ENCODE results near the gene USP8. TPM values are rescaled to one million over a fixed set of nuclear protein-coding genes. Genes with fewer than 3 reads are reported as not detected.
"Not testable (repeated sequence)": the region's sequence is repeated elsewhere in the genome, so short reads cannot be mapped to it uniquely, and the experiment has no call there.

Gene USP8
- total and polyA plus RNA-seq, 5 donors = 23.9 to 49.0 (median 43.4) TPM

DNA sequence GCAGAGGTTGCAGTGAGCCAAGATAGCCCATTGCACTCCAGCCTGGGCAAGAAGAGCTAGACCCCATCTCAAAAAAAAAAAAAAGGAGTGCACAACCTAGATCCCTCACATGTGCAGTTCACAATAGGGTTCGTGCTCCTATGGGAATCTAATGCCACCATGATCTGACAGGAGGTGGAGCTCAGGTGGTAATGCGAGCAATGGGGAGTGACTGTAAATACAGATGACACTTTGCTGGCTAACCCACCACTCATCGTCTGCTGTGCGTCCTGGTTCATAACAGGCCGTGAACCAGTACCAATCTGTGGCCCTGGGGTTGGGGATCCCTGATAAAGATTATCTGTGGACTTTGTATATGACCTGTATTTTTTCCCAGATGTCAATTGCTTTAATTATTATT lies 16.7 kb downstream of the USP8 start:
- 96% methylated on average over 5 of the region's 5 CpGs for WGBS
- ATAC-seq (no peak), DNase-seq (no peak)
- H3K27ac ChIP-seq (ENCODE audit: low read length) = no peak overlapping the region
- intact Hi-C loops (cut with DNase I) = no loop called here
- no peaks in the 10 kb centered on the region for H3K4me1 ChIP-seq (ENCODE audit: control insufficient read depth, insufficient read depth, low read length)
- H3K9me3 ChIP-seq (ENCODE audit: control insufficient read depth, low read length) = no peaks in the 10 kb centered on the region
- H3K4me3 ChIP-seq (ENCODE audit: low read length) = no peak overlapping the region
- H3K27me3 ChIP-seq (ENCODE audit: control insufficient read depth, insufficient read depth) = no peaks in the 10 kb centered on the region

DNA sequence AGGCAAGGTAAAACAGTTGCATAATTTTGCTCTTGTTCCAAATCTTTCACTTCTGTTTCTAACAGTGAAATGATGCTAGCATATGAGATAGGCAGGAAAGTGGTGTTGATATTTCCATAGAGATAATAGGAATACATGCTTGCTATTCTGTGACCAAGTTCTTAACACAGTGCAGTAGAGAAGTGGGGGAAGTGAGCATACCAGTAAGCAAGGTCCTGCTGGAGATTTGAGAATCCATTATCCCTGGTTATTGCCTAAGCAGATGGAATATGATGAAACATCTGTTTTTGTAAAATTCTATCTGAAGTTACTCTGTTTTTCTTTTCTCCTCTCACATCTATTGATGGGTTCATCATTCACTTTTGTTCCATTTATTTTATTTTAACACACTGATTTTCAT lies 28.7 kb downstream of the USP8 start:
- H3K27ac ChIP-seq (ENCODE audit: low read length) = no peak overlapping the region
- no peak overlapping the region for H3K4me3 ChIP-seq (ENCODE audit: low read length)
- intact Hi-C loops (cut with DNase I) = no loop called here
- no peaks in the 10 kb centered on the region for H3K27me3 ChIP-seq (ENCODE audit: control insufficient read depth, insufficient read depth)
- no peaks in the 10 kb centered on the region for H3K9me3 ChIP-seq (ENCODE audit: control insufficient read depth, low read length)
- ATAC-seq (peak; percentile 67 to 75), DNase-seq (no peak)
- no peaks in the 10 kb centered on the region for H3K4me1 ChIP-seq (ENCODE audit: control insufficient read depth, insufficient read depth, low read length)

DNA sequence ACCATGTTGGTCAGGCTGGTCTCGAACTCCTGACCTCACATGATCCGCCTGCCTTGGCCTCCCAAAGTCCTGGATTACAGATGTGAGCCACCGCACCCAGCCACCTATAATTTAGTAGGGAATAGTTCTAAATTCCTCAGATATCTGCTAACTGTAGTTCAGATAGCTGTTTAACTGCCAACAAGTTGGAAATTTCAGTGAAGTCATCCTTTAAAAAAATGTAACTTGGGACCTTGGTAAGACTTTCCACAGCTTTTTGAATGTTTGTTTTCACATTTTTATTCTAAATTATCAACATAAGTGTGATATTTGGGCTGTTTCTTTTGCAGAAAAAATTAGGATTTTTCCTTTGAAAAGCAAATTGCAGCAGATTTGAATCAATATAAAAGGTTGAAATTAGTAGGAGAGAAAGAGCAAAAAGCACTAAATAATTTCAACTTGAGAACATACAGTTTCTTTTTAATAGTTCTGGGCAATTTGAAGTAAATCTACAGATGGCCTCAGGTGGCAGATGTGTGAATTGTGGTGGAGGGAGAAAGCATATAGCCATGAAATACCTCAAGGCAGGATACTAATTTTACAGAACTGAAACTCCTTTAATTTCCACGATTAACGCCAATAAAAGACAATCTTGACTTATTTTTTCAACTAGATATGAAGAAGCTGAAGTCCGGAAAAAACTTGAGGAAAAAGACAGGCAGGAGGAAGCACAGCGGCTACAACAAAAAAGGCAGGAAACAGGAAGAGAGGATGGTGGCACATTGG lies 34.3 kb downstream of the USP8 start:
- no peaks in the 10 kb centered on the region for H3K9me3 ChIP-seq (ENCODE audit: control insufficient read depth, low read length)
- H3K4me3 ChIP-seq (ENCODE audit: low read length) = no peak overlapping the region
- DNase-seq = no peak
- H3K4me1 ChIP-seq (ENCODE audit: control insufficient read depth, insufficient read depth, low read length) = no peaks in the 10 kb centered on the region
- WGBS = 65% methylated on average over 7 of the region's 7 CpGs
- H3K27ac ChIP-seq (ENCODE audit: low read length) = no peak overlapping the region
- H3K27me3 ChIP-seq (ENCODE audit: control insufficient read depth, insufficient read depth) = no peaks in the 10 kb centered on the region
- no peak for ATAC-seq
- intact Hi-C loops (cut with DNase I) = no loop called here

DNA sequence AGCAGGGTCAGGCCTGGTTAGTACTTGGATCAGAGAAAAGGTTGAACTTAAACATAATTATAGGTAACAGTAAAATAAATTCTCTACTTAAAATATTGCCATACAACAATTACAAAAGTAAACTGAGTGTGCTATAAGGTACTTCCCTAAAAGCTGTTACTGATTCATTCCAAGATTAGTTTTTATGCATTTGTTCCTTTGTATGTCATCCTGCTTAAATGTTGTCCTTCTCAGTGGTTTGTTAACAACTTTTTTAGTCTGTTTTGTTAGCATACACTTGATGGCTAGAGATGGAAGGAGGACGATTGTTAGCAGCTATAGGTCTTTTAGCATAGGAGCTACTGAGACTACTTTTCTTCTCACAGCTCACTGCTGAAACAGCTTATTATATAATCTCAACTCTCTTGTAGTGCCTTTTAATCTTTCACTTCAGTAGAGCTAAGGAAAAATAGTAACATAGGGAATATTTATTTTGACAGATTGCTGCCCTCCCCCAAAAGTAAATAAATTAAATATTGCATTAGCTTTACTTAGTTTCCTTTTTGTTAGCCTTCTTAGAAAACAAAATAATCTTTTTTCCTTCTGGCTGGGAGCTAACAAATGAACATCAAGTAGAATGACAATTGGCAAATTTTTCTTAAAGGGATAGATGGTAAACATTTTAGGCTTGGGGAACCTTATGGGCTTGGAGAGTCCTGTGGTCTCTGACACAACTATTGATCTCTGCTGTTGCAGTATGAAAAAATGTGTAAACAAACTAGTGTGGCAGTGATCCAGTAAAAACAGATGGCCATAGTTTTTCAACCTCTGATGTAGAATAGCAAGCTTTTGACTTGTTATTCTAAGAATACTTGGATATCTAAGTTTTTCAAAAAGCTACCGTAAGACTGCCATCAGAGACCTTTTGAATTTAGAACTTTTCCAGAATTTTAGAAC lies 39.5 kb downstream of the USP8 start:
- H3K4me3 ChIP-seq (ENCODE audit: low read length) = no peak overlapping the region
- H3K9me3 ChIP-seq (ENCODE audit: control insufficient read depth, low read length) = no peaks in the 10 kb centered on the region
- no peak for ATAC-seq
- H3K27ac ChIP-seq (ENCODE audit: low read length) = no peak overlapping the region
- no peaks in the 10 kb centered on the region for H3K4me1 ChIP-seq (ENCODE audit: control insufficient read depth, insufficient read depth, low read length)
- H3K27me3 ChIP-seq (ENCODE audit: control insufficient read depth, insufficient read depth) = no peaks in the 10 kb centered on the region
- WGBS = 52% methylated on average over 2 of the region's 2 CpGs
- no peak for DNase-seq
- intact Hi-C loops (cut with DNase I) = no loop called here

DNA sequence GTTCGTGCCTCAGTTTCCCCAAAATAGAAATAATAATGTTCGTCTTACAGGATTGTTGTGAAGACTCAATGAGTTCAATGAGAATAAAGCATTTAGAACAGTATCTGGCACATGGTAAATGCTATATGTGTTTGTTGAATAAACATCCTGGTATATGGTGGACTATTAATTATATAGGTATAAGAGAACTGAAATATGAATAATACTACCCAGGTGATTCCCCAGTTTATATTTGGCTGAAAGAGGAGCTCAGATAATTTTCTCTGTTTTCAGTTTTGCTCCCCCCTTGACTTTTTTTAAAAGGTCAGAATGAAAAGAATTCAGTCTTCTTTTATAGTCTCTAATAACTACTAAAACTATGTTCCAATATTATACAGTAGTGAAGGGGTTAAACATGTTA lies 46.9 kb downstream of the USP8 start:
- Histone ChIP-seq H3K9me3 (ENCODE audit: control insufficient read depth, low read length) (no peaks in the 10 kb centered on the region), H3K4me1 (ENCODE audit: control insufficient read depth, insufficient read depth, low read length) (no peaks in the 10 kb centered on the region), H3K27me3 (ENCODE audit: control insufficient read depth, insufficient read depth) (no peaks in the 10 kb centered on the region), H3K4me3 (ENCODE audit: low read length) (no peak overlapping the region), H3K27ac (ENCODE audit: low read length) (no peak overlapping the region)
- 94% methylated on average over 2 of the region's 2 CpGs for WGBS
- intact Hi-C loops (cut with DNase I) = no loop called here
- no peak for DNase-seq
- no peak for ATAC-seq

DNA sequence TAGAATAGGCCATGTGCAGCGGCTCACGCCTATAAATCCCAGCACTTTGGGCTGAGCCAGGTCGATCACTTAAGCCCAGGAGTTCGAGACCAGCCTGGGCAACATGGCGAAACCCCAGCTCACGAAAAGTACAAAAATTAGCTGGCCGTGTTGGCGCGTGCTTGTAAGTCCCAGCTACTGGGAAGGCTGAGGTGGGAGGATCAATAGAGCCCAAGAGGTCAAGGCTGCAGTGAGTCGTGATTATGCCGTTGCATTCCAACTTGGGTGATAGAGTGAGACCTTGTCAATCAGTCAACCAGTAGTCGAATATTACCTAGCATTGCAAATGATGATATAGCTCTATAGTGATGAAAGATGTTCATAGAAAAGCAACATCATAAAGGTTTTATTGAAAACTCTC lies 51.9 kb downstream of the USP8 start:
- ATAC-seq (no peak), DNase-seq (no peak)
- H3K9me3 ChIP-seq (ENCODE audit: control insufficient read depth, low read length) = no peaks in the 10 kb centered on the region
- no peak overlapping the region for H3K27ac ChIP-seq (ENCODE audit: low read length)
- no peaks in the 10 kb centered on the region for H3K27me3 ChIP-seq (ENCODE audit: control insufficient read depth, insufficient read depth)
- WGBS = 92% methylated on average over 12 of the region's 12 CpGs
- H3K4me1 ChIP-seq (ENCODE audit: control insufficient read depth, insufficient read depth, low read length) = no peaks in the 10 kb centered on the region
- H3K4me3 ChIP-seq (ENCODE audit: low read length) = no peak overlapping the region
- intact Hi-C loops (cut with DNase I) = no loop called here

DNA sequence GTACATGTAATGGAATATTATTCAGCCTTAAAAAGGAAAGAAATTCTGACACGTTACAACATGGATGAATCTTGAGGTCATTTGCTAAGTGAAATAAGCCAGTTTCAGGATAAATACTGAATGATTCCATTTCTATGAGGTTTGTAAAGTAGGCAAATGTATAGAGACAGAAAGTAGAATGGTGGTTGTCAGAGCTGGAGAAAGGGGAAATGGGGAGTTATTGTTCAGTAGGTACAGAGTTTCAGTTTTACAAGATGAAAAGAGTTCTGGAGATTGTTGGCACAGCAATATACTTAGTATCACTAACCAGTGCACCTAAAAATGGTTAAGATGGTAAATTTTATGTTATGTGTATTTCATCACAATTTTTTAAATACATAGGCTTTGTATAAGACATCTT lies 60.6 kb downstream of the USP8 start:
- Histone ChIP-seq H3K27ac (ENCODE audit: low read length) (no peak overlapping the region), H3K4me3 (ENCODE audit: low read length) (no peak overlapping the region), H3K27me3 (ENCODE audit: control insufficient read depth, insufficient read depth) (no peaks in the 10 kb centered on the region), H3K9me3 (ENCODE audit: control insufficient read depth, low read length) (no peaks in the 10 kb centered on the region), H3K4me1 (ENCODE audit: control insufficient read depth, insufficient read depth, low read length) (no peaks in the 10 kb centered on the region)
- 95% methylated on average over 1 of the region's 1 CpG for WGBS
- DNase-seq (no peak), ATAC-seq (no peak)
- intact Hi-C loops (cut with DNase I) = no loop called here

DNA sequence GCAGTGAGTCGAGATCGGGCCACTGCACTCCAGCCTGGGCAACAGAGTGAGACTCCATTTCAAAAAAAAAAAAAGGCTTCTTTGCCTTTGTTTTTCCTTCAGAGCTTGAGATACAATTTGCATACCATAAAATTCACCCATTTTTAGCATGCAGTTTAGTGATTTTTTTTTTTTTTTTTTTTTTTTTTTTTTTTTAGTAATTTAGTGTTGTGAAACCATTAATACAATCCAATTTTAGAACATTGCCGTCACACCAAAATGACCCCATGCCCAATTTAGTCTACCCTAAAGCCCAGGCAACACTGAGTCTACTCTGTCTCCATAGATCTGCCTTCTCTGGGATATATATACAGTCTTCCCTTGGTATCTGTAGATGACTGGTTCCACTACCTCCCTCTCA lies 61.2 kb downstream of the USP8 start:
- Histone ChIP-seq H3K4me1 (ENCODE audit: control insufficient read depth, insufficient read depth, low read length) (no peaks in the 10 kb centered on the region), H3K27ac (ENCODE audit: low read length) (no peak overlapping the region), H3K9me3 (ENCODE audit: control insufficient read depth, low read length) (no peaks in the 10 kb centered on the region), H3K27me3 (ENCODE audit: control insufficient read depth, insufficient read depth) (no peaks in the 10 kb centered on the region), H3K4me3 (ENCODE audit: low read length) (no peak overlapping the region)
- ATAC-seq (no peak), DNase-seq (no peak)
- intact Hi-C loops (cut with DNase I) = no loop called here
- 97% methylated on average over 3 of the region's 3 CpGs for WGBS

DNA sequence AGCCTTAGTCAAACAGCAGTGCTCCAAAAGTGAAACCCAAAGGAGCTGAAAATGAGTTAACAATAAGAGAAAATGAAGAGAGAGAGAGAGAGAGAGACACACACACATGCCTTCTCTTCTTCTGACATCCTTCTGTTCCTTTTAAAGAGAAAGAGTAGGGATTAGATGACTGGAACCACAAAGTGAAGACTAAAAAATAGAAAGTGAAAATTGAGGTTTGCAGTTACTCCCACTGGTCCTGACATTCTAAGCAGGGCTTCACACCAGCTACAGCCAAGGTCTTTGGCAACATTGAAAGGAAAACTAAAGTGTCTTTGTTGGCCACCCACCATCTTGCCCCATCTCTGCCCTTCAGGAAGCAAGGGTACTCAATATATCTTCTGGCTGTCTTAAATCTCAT lies 63.1 kb downstream of the USP8 start:
- no peak overlapping the region for H3K27ac ChIP-seq (ENCODE audit: low read length)
- ATAC-seq (no peak), DNase-seq (no peak)
- H3K4me1 ChIP-seq (ENCODE audit: control insufficient read depth, insufficient read depth, low read length) = no peaks in the 10 kb centered on the region
- intact Hi-C loops (cut with DNase I) = no loop called here
- H3K27me3 ChIP-seq (ENCODE audit: control insufficient read depth, insufficient read depth) = no peaks in the 10 kb centered on the region
- no peak overlapping the region for H3K4me3 ChIP-seq (ENCODE audit: low read length)
- H3K9me3 ChIP-seq (ENCODE audit: control insufficient read depth, low read length) = no peaks in the 10 kb centered on the region

DNA sequence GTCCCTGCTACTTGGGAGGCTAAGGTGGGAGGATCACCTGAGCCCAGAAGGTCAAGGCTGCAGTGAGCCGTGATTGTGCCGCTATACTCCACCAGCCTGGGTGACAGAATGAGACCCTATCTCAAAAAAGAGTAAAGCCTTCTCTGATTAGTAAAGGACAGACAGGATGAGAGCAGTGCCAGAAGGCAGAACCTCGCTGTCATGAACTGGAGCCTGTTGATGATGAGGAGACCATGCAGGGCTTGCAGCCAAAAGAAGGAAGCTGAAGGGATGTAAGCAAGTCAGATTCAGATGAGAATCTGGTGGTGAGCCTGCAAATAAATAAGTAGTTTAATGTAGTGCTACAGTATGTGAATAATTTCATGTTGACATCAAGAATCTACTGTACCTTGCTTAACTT lies 69.4 kb downstream of the USP8 start:
- ATAC-seq = peak in 1 of 2 donors; percentile 22

DNA sequence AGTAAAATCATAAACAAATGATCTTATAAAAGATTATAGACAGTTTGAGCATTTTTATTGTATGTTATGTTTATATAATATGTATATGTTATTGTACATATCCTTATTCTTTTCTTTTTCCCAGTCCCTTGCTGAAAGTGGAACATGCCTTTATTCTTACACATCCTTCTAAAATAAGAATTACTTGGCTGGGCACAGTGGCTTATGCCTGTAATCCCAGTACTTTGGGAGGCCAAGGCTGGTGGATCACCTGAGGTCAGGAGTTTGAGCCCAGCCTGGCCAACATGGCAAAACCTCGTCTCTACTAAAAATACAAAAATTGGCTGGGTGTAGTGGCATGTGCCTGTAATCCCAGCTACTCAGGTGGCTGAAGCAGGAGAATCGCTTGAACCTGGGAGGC lies 70.3 kb downstream of the USP8 start:
- DNase-seq; H3K27me3 ChIP-seq (ENCODE audit: control insufficient read depth, insufficient read depth); ATAC-seq; H3K27ac ChIP-seq (ENCODE audit: low read length); intact Hi-C loops (cut with DNase I); H3K4me3 ChIP-seq (ENCODE audit: low read length); H3K9me3 ChIP-seq (ENCODE audit: control insufficient read depth, low read length); H3K4me1 ChIP-seq (ENCODE audit: control insufficient read depth, insufficient read depth, low read length): not testable (repeated sequence)
- WGBS = 84% methylated on average over 2 of the region's 2 CpGs

More for the DNA sequence above, 69.4 kb downstream of the USP8 start:
- no peak for DNase-seq
- Histone ChIP-seq H3K27me3 (ENCODE audit: control insufficient read depth, insufficient read depth) (no peaks in the 10 kb centered on the region), H3K27ac (ENCODE audit: low read length) (no peak overlapping the region), H3K4me1 (ENCODE audit: control insufficient read depth, insufficient read depth, low read length) (no peaks in the 10 kb centered on the region), H3K4me3 (ENCODE audit: low read length) (no peak overlapping the region), H3K9me3 (ENCODE audit: control insufficient read depth, low read length) (no peaks in the 10 kb centered on the region)
- intact Hi-C loops (cut with DNase I) = no loop called here
- 70% methylated on average over 3 of the region's 3 CpGs for WGBS
